NCI-H2227 treated with DMSO at 0.1 percent for 48 hours (cell line): Measurements from ENCODE around the gene GPR161.

Experiments
- DNase-seq: peaks from one replicate; lab custom pipeline; 2025; lab: John Stamatoyannopoulos, UW

The GPR161 gene

DNA sequence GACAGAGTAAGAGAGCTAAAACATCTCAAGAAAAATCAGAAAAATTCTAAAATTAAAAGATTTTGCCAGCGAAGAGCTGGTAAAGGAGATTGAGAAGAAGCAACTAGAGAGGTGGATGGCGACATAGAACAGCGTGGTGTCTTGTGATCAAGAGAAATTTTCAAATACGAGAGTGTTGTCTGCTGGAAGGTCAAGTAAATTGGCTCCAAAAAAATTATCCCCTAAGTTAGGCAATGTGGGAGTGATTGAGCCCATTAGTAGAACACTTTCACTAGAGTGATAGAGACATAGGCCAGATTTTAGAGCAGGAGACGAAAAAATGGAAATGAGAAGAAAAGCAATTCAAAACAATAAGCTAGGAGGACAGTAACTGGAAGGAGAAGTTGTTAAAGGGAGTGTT, 105.5 kb downstream of the GPR161 start:
- DNase-seq = no peak
